ENCODE data around the gene ABCC11.

The ABCC11 gene

GRCh38 chr16:48140821-48141220 is 106.5 kb downstream of the ABCC11 start:
- Histone ChIP-seq H3K4me3 (no peak overlapping the region), H3K27ac (no peak overlapping the region)
- no peak for TF ChIP-seq CTCF (IDR thresholded peaks at IDR 0.05)
- DNase-seq (ENCODE audit: low spot score), result no peak

GRCh38 chr16:48139517-48139916 is 107.8 kb downstream of the ABCC11 start:
- Histone ChIP-seq H3K4me3 (no peak overlapping the region), H3K27ac (no peak overlapping the region)
- no peak for TF ChIP-seq CTCF (IDR thresholded peaks at IDR 0.05)
- no peak for DNase-seq (ENCODE audit: low spot score)

GRCh38 chr16:48138543-48138942 is 108.8 kb downstream of the ABCC11 start:
- no peak overlapping the region for H3K27ac ChIP-seq
- TF ChIP-seq CTCF (IDR thresholded peaks at IDR 0.05), result no peak
- no peak for DNase-seq (ENCODE audit: low spot score)
- no peak overlapping the region for H3K4me3 ChIP-seq

- no peak for DNase-seq (ENCODE audit: low spot score)
- TF ChIP-seq CTCF (IDR thresholded peaks at IDR 0.05), result no peak
These were observed 109.5 kb downstream of the ABCC11 start for GRCh38 chr16:48137822-48138221.

GRCh38 chr16:48136547-48137360 is 110.6 kb downstream of the ABCC11 start:
- H3K27ac ChIP-seq, result no peak overlapping the region

More at GRCh38 chr16:48137822-48138221, 109.5 kb downstream of the ABCC11 start:
- no peak overlapping the region for H3K4me3 ChIP-seq
- no peak overlapping the region for H3K27ac ChIP-seq

GRCh38 chr16:48133455-48134211 is 113.7 kb downstream of the ABCC11 start:
- H3K4me3 ChIP-seq, result no peak overlapping the region
- no peak overlapping the region for H3K27ac ChIP-seq
- no peak for DNase-seq (ENCODE audit: low spot score)
- no peak for TF ChIP-seq CTCF (IDR thresholded peaks at IDR 0.05)

More at GRCh38 chr16:48136547-48137360, 110.6 kb downstream of the ABCC11 start:
- no peak for DNase-seq (ENCODE audit: low spot score)
- no peak for TF ChIP-seq CTCF (IDR thresholded peaks at IDR 0.05)
- no peak overlapping the region for H3K4me3 ChIP-seq

All from coronary artery (tissue), 2 donors.